K562 (cell line): ENCODE data around the gene CCNY. TPM values are rescaled to one million over a fixed set of nuclear protein-coding genes. Genes with fewer than 3 reads are reported as not detected.
"Not testable (repeated sequence)": the region's sequence is repeated elsewhere in the genome, so short reads cannot be mapped to it uniquely, and the experiment has no call there.

Source experiments
- ATAC-seq: fragments of 200-7000 bp; cut with Tn5 transposase; 3 replicates; pipeline ENCODE4 v1.9.1; 2020; ENCODE audit warnings: moderate library complexity
- BruUV-seq: library from RNA; stranded (reverse); fragments of 400-500 nt; replicated peaks from 2 replicates; lab custom pipeline; 2021; lab: Mats Ljungman, UMichigan
- CTCF ChIA-PET: fragments of 300-600 bp; formaldehyde crosslinking; extraction: SDS; loops from one replicate; lab custom pipeline; 2021; ENCODE audit warnings: low intra/inter-chr PET ratio; lab: Yijun Ruan, JAX
- POLR2A ChIA-PET: fragments of 300-600, 350-650 bp; sonication (Branson Sonifier 250); formaldehyde crosslinking; extraction: SDS; loops from one replicate; lab custom pipeline; 2021; ENCODE audit warnings: antibody characterized with exemption, inconsistent platforms; lab: Yijun Ruan, JAX
- DNase-seq, 4 experiments: peaks; one replicate each; pipeline versions ENCODE4 v3.0.0 to v3.0.0-alpha.2; 2011 to 2018; ENCODE audit warnings: low spot score in 3 of 4, mixed read lengths in 3 of 4; ENCODE audit errors: extremely low read depth in 1 of 4
- FAIRE-seq: peaks from 2 replicates; lab custom pipeline; 2011; peaks lifted over from hg19 to GRCh38; lab: Jason Lieb, UNC
- H2AFZ ChIP-seq: 2 replicates; pipeline ENCODE4 v1.6.0; 2011; ENCODE audit warnings: low read depth, low read length, control low read depth, inconsistent platforms
- H3K27ac ChIP-seq: fragments of 200-600 bp; 3 replicates; pipeline ENCODE4 v1.8.0; 2011; ENCODE audit warnings: low read depth, mild to moderate bottlenecking, control low read depth, inconsistent platforms, low read length, moderate library complexity, mixed read lengths; ENCODE audit errors: extremely low read depth
- H3K27me3 ChIP-seq, 2 experiments: fragments of 300-600 bp in 1 of 2; 2 replicates in 1 of 2; 3 replicates in 1 of 2; pipeline versions ENCODE4 v1.6.0 to v1.8.0; 2011; ENCODE audit warnings: inconsistent platforms in 2 of 2, low read length in 2 of 2, mild to moderate bottlenecking in 1 of 2, mixed read lengths in 1 of 2, moderate library complexity in 1 of 2; ENCODE audit not compliant: control insufficient read depth in 2 of 2, insufficient read depth in 2 of 2
- H3K36me3 ChIP-seq: fragments of 300-600 bp; 3 replicates; pipeline ENCODE4 v1.8.0; 2011; ENCODE audit warnings: mild to moderate bottlenecking, low read length, inconsistent platforms; ENCODE audit not compliant: control insufficient read depth, insufficient read depth
- H3K4me1 ChIP-seq, 2 experiments: fragments of 200-600 bp in 1 of 2; replicated peaks in 1 of 2; 2 replicates in 1 of 2; 3 replicates in 1 of 2; pipeline versions ENCODE4 v1.5.1 to v1.8.0; 2011; ENCODE audit warnings: inconsistent platforms in 2 of 2, low read length in 2 of 2, mild to moderate bottlenecking in 1 of 2, mixed read lengths in 1 of 2, moderate library complexity in 1 of 2; ENCODE audit not compliant: control insufficient read depth in 2 of 2, insufficient read depth in 2 of 2
- H3K4me2 ChIP-seq: 2 replicates; pipeline ENCODE4 v1.6.1; 2011; ENCODE audit warnings: low read length, control low read depth, inconsistent platforms, mixed read lengths; ENCODE audit not compliant: insufficient read depth
- H3K4me3 ChIP-seq: fragments of 200-600 bp; sonication (generic), shearing (Covaris generic); 2 replicates; pipeline ENCODE4 v1.5.1; 2016; ENCODE audit warnings: control low read depth, inconsistent platforms
- H3K79me2 ChIP-seq: fragments of 200-600 bp; 3 replicates; pipeline ENCODE4 v1.8.0; 2011; ENCODE audit warnings: low read length, inconsistent platforms; ENCODE audit not compliant: control insufficient read depth, insufficient read depth
- H3K9ac ChIP-seq, 2 experiments: 2 replicates each; pipeline versions ENCODE4 v1.6.0 to v1.6.1; 2011; ENCODE audit warnings: low read depth in 2 of 2, low read length in 2 of 2, control low read depth in 1 of 2, inconsistent platforms in 1 of 2, mild to moderate bottlenecking in 1 of 2, mixed read lengths in 1 of 2; ENCODE audit not compliant: insufficient read depth in 1 of 2
- H3K9me1 ChIP-seq: one replicate; pipeline ENCODE4 v1.6.0; 2011; ENCODE audit warnings: inconsistent platforms, mild to moderate bottlenecking, low read length, moderate library complexity; ENCODE audit not compliant: control insufficient read depth, insufficient read depth
- H3K9me3 ChIP-seq: replicated peaks from 2 replicates; pipeline ENCODE4 v1.5.1; 2011; ENCODE audit warnings: low read depth, low read length, inconsistent platforms; ENCODE audit not compliant: control insufficient read depth, insufficient read depth
- H4K20me1 ChIP-seq: replicated peaks from 2 replicates; pipeline ENCODE4 v1.6.1; 2011; ENCODE audit warnings: low read length, inconsistent platforms, mixed read lengths; ENCODE audit not compliant: control insufficient read depth, insufficient read depth
- ARID1B ChIP-seq: fragments of 450-650 bp; IDR thresholded peaks from 2 replicates; pipeline ENCODE4 v1.6.1; 2016; ENCODE audit warnings: antibody characterized with exemption, mild to moderate bottlenecking, inconsistent platforms
- ATF3 ChIP-seq, 2 experiments: fragments of 450-650 bp in 1 of 2; sonication (generic) in 1 of 2; formaldehyde crosslinking in 1 of 2; IDR thresholded peaks in 1 of 2; conservative IDR thresholded peaks in 1 of 2; 2 replicates each; pipeline versions ENCODE4 v1.6.1 to v1.8.1; 2016 to 2023; ENCODE audit warnings: mild to moderate bottlenecking in 2 of 2, moderate library complexity in 2 of 2, inconsistent platforms in 1 of 2, missing genetic modification reagents in 1 of 2
- C11orf30 ChIP-seq: fragments of 450-650 bp; IDR thresholded peaks from 2 replicates; pipeline ENCODE4 v1.6.1; 2016; ENCODE audit warnings: low read depth, mild to moderate bottlenecking
- CXXC5 ChIP-seq: fragments of 250-450 bp; sonication (Bioruptor Pico); IDR thresholded peaks from 2 replicates; pipeline ENCODE4 v1.8.0; 2022; ENCODE audit warnings: inconsistent platforms, mild to moderate bottlenecking, moderate library complexity
- GTF3C2 ChIP-seq: IDR thresholded peaks from 3 replicates; pipeline ENCODE4 v1.6.1; 2011; ENCODE audit warnings: borderline replicate concordance, mild to moderate bottlenecking, moderate library complexity; ENCODE audit not compliant: insufficient read length; ENCODE audit errors: extremely low read depth
- JUN ChIP-seq, 2 experiments: sonication (generic) in 1 of 2; formaldehyde crosslinking in 1 of 2; IDR thresholded peaks; 2 replicates each; pipeline versions ENCODE4 v1.6.1 to v1.8.0; 2012 to 2022; ENCODE audit warnings: borderline replicate concordance in 2 of 2, mild to moderate bottlenecking in 2 of 2, improper control_type of control experiment in 1 of 2, low read depth in 1 of 2, low read length in 1 of 2, missing genetic modification reagents in 1 of 2
- MAFF ChIP-seq: IDR thresholded peaks from 2 replicates; pipeline ENCODE4 v1.6.1; 2012; ENCODE audit warnings: low read length, improper control_type of control experiment
- MAFG ChIP-seq: fragments of 450-650 bp; conservative IDR thresholded peaks from 2 replicates; pipeline ENCODE4 v1.6.1; 2016; ENCODE audit warnings: missing genetic modification characterization, missing compliant biosample characterization
- MEIS2 ChIP-seq: fragments of 450-650 bp; IDR thresholded peaks from 2 replicates; pipeline ENCODE4 v1.6.1; 2014; ENCODE audit warnings: mild to moderate bottlenecking; ENCODE audit not compliant: partially characterized antibody
- NFE2 ChIP-seq: IDR thresholded peaks from 2 replicates; pipeline ENCODE4 v1.6.1; 2014; ENCODE audit warnings: antibody characterized with exemption, low read depth
- NFIC ChIP-seq: fragments of 450-650 bp; IDR thresholded peaks from 2 replicates; pipeline ENCODE4 v1.6.1; 2017; ENCODE audit warnings: mild to moderate bottlenecking, inconsistent platforms
- PKNOX1 ChIP-seq: fragments of 450-650 bp; IDR thresholded peaks from 2 replicates; pipeline ENCODE4 v1.6.1; 2016
- SMARCA4 ChIP-seq: fragments of 450-650 bp; IDR thresholded peaks from 2 replicates; pipeline ENCODE4 v1.6.1; 2016
- SMARCE1 ChIP-seq: fragments of 450-650 bp; IDR thresholded peaks from 2 replicates; pipeline ENCODE4 v1.7.1; 2016; ENCODE audit warnings: mild to moderate bottlenecking
- ZBTB33 ChIP-seq: sonication (generic); formaldehyde crosslinking; IDR thresholded peaks from 2 replicates; pipeline ENCODE4 v1.8.1; 2023; ENCODE audit warnings: mild to moderate bottlenecking, missing genetic modification reagents
- WGBS: fragments of 100-300 bp; shearing (Covaris generic); methylation state at CpG from one replicate; pipeline ENCODE4 v1.1.6; 2016; ENCODE audit warnings: low coverage, mixed read lengths; ENCODE audit not compliant: insufficient coverage; ENCODE audit errors: missing lambda C conversion rate; 5-methylcytosine and 5-hydroxymethylcytosine counted together
- in situ Hi-C: fragments of 300-500 bp; cut with MboI; formaldehyde crosslinking; loops from 4 replicates; pipeline ENCODE4 v1.15.0; 2018; ENCODE audit warnings: inconsistent platforms, mixed read lengths
- intact Hi-C: fragments of 100-400 bp; cut with micrococcal nuclease; formaldehyde crosslinking; loops from 2 replicates; pipeline ENCODE4 v1.14.2; 2022
- polyA plus RNA-seq, 8 experiments: library from polyadenylated mRNA; depleted of rRNA in 4 of 8; stranded (reverse) in 5 of 8; unstranded in 3 of 8; fragments of >200 nt; fragmentation: Nextera tagmentation in 2 of 8; fragmentation: Illumina TruSeq in 1 of 8; extraction: Ambion mirVana in 2 of 8; extraction: Trizol in 1 of 8; gene quantifications; 2 replicates each; pipeline versions ENCODE4 v1.2.1 to v1.2.3, GENCODE V29; 2011 to 2014; ENCODE audit warnings: inconsistent platforms in 1 of 8, missing spikeins in 1 of 8
- total RNA-seq, 7 experiments: library from RNA; depleted of rRNA in 6 of 7; stranded (reverse); fragments of >200 nt in 6 of 7; fragmentation: Illumina TruSeq in 2 of 7; extraction: Trizol in 2 of 7; gene quantifications; 2 replicates each; pipeline versions ENCODE4 v1.2.1 to v1.2.3, GENCODE V29; 2011 to 2021; ENCODE audit warnings: low replicate concordance in 1 of 7

Gene CCNY
- total and polyA plus RNA-seq, 9 of the 15 experiments (the other 6 are each of a cell fraction or from before 2014, with no cell fraction given) = 8.4 to 109 (median 38.6) TPM

GRCh38 chr10:35354257-35354656 is 17.9 kb downstream of the CCNY start:
- intact Hi-C loops; H3K4me3 ChIP-seq; CTCF ChIA-PET; BruUV-seq; H3K36me3 ChIP-seq; H2AFZ ChIP-seq; H3K9me3 ChIP-seq; H3K4me2 ChIP-seq; in situ Hi-C loops; H3K27me3 ChIP-seq; H3K9ac ChIP-seq; H3K27ac ChIP-seq; TF ChIP-seq JUN (CRISPR knock-in tag; IDR thresholded peaks at IDR 0.05; ENCODE audit: borderline replicate concordance); ATF3 (CRISPR knock-in tag; conservative IDR thresholded peaks at IDR 0.05): not testable (repeated sequence)
- ATAC-seq (peak; percentile 17; the same call in 2 of the 3 replicates), FAIRE-seq (peak; percentile 46), DNase-seq (peak in 1 of 4 experiments; percentile 70)
- Histone ChIP-seq H4K20me1 (peaks cover 42% of the 10 kb centered on the region), H3K4me1 (peaks cover 12 to 48% of the 10 kb centered on the region in 2 experiments; a peak in 4 of 5 replicates), H3K79me2 (peaks cover 99% of the 10 kb centered on the region), H3K9me1 (peaks cover 10% of the 10 kb centered on the region)
- POLR2A ChIA-PET = interaction anchor here (6.0 kb wide), 1 partner anchor 11 kb away, joined by 35 read pairs; no protein-coding TSS in a partner anchor
- 11% methylated on average over 8 of the region's 9 CpGs for WGBS
- TF ChIP-seq MAFF (0 out of 2 replicates have a peak, but pooled peaks have one; percentile 13), PKNOX1 (peak; percentile 34; the same call in 1 of the 2 replicates), NFE2 (peak; percentile 58), JUN (IDR thresholded peaks at IDR 0.05; ENCODE audit: borderline replicate concordance, low read depth, low read length) (0 out of 2 replicates have a peak, but pooled peaks have one; percentile 26), C11orf30 (peak; percentile 34; the same call in 1 of the 2 replicates), SMARCE1 (peak; percentile 60; the same call in 1 of the 2 replicates), CXXC5 (CRISPR knock-in tag) (peak; percentile 25; the same call in 1 of the 2 replicates), ATF3 (IDR thresholded peaks at IDR 0.05) (peak; percentile 92), MEIS2 (peak; percentile 11), GTF3C2 (peak; percentile 27), ARID1B (peak; percentile 51), SMARCA4 (peak; percentile 32; the same call in 1 of the 2 replicates), MAFG (tag) (0 out of 2 replicates have a peak, but pooled peaks have one; percentile 15), NFIC (peak; percentile 89), ZBTB33 (peak; percentile 85)
